HG03565 (cell line): ENCODE results near the gene LMF1.
A peak's percentile ranks its signal among the peaks of the same experiment; 100 is the strongest.

Experiments used
- ATAC-seq: cut with Tn5 transposase; IDR thresholded peaks from one replicate; pipeline ENCODE4 v1.9.1; 2021; ENCODE audit warnings: mild to moderate bottlenecking, moderate library complexity; ENCODE audit not compliant: unreplicated experiment

Gene LMF1

DNA sequence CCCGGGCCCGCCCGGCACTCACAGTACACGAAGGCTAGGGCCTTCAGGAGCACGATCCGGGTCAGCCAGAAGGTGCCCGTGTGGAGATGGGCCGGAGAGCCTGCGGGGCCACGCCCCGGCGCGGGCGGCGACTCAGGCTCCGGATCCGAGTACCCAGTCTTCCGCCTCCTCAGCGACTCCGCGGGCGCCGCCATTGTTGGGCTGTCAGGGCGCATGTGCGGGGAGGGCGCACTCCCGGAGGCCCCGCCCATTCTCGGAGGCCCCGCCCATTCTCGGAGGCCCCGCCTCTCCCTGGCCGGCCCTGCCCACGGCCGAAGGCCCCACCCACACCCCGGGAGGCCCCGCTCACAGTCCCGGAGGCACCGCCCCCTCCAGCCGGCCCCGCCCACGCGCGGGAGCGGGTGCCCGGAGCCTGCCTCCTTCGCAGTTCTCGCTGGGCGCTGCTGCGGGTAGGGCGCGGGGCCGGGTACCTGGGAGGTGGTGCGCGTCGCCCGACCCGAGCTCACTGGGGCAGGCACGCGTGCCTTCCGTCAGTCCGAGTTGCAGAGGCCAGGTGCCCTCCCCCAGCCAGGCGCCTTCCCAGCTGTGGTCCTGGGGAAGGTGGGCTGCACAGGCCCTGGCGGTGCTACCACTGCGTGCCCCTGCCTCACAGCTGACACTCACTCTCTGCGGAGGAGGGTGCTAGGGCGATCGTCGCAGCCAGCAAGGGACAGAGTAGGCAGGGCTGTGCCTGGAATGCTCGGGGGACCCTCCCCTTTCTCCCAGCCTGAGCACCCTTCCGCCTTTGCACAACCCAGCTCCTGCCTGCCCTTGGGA lies at the start of gene LMF1:
Gene LMF1 (minus strand): TSS at position 219 of the 816 bp plus-strand sequence. CDS start 4 bp downstream, at position 215.
- ATAC-seq = peak; percentile 70

DNA sequence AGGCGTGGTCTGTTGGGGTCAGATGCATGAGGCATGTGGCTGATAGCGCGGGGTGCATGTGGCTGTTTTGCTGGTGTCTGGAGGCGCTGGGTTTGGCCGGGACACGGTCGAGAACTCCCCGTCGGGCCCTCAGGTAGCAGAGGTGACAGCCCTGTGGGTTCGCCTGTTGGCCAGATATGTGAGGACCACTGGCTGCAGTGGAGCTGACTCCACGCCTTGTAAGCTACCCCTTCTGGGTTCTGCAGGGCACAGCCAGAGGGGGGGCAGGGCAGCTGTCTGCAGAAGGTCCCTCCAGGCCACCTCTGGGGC lies 49.3 kb upstream of the LMF1 start:
- no peak for ATAC-seq

DNA sequence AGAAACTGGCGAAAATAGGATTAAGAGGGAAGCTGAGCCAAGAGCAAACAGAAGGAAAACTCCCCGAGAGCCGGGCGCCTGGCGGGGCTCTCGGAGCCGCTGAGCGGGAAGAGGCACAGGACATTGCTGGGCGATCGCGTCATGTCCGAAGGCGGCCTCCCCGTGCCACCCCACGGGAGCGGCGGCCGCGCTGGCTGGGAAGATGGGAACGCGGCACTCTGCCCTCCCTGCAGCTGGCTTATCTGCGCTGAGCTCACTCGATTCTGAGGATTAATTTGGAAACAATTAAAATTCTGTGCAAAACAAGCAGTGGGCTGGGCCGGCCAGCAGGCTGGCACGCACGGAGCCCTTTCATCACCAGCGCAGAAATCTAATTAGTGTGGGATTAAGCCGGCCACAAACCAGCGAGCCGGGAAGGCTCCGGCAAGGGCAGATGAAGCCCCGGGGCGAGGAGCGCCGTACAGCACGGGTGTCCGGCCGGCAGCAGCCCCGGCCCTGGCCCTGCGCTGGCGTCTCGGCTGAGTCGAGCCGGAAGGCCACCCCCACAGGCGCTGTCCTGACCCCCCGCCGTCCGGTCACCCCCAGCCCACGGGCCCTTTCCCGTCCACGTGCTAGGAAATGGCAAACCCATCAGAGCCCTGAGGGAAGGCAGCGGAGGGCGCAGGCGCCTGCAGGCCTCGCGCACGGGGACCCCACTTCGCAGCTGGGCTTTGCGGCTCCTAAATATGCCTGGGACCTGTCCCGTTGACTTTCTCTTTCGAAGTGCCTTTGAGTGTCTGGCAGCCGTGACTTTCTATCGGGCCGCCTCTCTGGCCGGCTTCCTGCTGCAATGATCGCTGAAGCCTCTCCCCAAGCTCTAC lies 48.7 kb upstream of the LMF1 start:
- ATAC-seq = no peak

DNA sequence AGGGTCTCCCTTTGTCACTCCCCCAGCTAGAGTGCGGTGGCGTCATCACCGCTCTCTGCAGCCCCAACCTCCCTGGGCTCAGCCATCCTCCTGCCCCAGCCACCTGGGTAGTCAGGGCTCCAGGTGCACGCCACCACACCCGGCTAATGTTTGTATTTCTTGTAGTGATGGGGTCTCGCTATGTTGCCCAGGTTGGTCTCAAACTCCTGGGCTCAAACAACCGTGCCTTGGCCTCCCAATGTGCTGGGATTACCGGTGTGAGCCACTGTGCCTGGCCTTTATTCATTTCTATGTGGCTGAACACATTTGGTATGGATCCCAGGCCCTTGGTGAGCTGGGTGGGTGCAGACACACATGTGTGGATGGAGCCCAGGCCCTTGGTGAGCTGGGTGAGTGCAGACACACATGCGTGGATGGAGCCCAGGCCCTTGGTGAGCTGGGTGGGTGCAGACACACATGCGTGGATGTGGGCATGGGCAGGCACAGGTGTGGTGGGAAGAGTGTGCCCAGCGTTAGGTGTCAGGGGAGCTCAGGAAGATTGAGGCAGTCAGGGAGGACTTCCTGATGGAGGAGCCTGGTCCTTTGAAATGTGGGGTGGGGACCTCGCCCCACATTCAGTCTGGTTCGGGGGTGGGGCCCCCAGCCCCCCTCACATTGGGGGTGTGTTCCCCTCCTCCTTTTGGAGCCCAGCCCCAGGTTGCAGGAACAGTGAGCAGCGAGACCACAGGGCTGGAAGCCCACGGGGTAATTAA lies 47.8 kb upstream of the LMF1 start:
- no peak for ATAC-seq

GRCh38 chr16:1014771-1015495 lies 44.1 kb upstream of the LMF1 start:
- no peak for ATAC-seq

- no peak for ATAC-seq
These were observed 43.4 kb upstream of the LMF1 start for GRCh38 chr16:1014221-1014620.

DNA sequence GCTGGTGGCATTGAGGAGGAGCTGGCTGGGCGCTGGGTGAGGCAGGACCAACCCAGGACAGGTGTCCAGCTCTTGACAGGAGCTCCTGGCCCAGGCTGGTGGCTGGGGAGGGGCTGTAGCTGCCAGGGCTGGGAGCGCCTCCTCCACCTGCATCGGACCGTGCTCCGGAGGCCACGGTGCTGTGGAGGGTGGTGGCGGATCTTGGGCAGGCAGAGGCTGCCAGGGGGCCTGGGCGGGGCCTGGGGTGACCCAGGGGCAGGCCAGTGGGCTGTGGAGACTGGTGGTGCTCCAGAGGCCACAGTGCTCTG lies 42.8 kb upstream of the LMF1 start:
- ATAC-seq = no peak

DNA sequence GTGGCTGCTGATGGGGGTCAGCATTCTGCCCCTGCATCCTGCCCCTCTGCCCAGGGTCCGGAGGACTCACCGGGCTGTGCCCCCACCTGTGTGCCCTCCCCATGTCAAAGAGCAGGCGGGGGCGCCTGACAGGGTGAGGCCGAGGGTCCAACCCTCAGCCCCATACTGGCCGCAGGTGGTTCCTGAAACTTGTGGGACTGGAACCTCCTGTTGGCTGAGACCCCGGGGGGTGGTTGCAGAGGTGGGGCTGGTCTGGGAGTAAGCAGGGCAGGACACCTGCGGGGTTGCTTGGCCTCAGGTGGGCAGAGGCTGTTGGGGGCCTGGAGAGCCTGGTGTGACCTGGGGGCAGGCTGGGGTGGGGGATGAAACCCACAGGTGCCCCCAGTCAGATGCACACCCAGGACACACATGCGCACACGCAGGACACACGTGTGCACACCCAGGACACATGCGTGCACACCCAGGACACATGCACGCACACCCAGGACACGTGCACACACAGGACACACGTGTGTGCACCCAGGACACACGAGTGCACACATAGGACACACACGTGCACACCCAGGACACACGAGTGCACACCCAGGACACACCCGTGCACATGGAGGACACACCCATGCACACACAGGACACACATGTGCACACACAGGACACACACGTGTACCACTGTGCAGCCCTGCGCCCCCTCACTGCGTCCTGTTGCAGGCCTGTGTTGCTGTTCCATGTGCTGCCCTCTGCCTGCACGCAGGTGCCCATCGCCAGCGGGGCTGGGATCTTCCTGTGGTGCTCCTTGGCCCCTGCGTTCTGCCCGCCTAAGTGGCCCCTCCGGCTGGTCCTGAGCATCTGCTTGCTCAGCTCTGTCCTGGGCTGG lies 42.2 kb upstream of the LMF1 start:
- ATAC-seq = no peak

GRCh38 chr16:1012135-1012534 lies 41.4 kb upstream of the LMF1 start:
- ATAC-seq = no peak

GRCh38 chr16:1011316-1012082 lies 40.7 kb upstream of the LMF1 start:
- no peak for ATAC-seq

DNA sequence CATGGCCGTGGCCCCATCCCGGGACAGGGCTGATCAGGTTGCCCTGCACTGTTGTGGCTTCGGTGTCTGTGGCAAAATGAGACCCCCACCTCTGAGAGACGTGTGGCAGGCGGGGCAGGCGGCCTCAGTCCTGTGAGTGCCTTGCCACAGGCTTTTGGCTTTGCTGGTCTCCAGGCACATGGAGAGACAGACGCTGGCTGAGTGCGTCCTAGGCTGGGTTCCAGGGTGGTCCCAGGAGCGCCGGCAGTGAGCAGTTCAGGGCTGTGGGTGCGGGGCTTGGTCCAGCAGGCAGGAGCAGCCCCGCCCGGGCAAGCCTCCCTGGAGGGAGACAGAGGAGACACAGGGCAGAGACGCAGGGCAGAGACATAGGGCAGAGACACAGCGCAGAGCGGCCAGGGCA lies 40.0 kb upstream of the LMF1 start:
- no peak for ATAC-seq

DNA sequence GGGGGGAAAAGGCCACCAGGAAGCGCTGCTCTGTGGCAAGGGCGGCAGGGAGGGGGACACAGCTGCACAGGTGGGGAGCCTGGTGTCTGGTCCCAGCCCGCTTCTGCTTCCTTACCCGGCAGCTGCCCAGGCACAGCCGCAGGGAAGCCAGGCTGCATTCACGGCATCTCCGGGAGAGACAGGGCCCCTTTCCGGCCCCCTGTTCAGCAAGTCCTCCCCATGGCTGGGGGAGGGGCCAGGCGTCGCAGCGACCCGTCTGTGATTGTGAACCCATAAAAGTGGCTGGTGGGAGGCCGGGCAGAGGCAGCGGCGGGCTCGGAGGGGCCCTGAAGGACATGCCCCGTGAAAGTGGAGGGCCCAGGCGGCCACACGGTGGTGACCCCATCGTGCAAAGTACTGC lies 39.5 kb upstream of the LMF1 start:
- ATAC-seq = no peak

DNA sequence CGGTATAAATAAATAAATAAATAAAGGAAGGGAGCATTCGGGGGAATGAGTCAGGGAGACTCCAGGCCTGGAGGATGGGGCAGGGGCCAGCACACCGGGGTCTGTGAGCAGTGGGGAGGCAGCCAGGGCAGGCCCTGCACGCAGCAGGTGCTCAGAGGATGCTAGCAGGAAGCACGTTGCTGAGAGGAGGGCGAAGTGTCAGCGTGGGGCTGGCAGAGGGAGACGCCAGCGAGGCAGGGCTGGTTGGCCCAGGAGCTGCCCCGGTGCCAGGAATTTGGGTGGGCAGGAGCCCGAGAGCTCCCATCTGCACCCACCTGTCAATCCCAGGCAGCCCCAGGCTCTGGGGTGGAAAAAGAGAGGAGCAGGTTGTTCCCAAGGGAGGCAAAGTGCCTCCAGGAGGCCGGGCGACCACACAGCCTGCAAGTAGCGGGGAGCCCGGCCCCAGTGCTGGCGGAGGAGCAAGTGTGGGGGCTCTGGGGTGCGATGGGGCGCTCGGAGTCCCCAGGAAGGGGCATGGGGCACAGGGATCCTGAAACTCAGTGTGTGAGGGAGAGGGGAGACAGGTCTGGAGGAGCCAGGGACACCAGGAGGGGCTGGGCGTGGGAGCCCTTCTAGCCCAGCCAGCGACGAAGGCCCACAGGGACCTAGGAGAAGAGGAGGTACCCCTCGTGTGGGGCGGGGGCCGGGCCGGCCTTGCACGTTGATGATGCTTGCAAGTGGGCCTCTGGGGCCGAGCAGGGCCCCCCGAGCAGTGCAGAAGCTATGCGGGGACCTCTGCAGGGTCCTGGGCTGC lies 38.8 kb upstream of the LMF1 start:
- ATAC-seq = no peak

DNA sequence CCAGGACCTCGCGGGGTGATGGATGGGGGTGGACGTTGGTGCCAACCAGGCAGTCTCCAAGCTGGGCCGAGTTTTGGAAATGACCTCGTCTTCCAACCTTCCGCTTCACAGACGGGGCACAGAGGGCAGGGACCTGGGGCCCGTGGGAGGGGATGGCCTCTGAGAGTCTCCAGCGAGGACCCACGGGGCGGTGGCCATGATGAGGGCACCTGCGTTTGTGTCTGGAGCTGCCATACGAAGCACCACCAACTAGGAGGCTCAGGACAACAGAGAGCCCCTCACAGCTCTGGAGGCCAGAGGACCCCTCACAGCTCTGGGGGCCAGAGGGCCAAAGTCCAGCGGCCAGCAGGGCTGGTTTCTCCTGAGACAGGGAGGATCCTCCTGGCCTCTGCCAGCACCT lies 37.3 kb upstream of the LMF1 start:
- no peak for ATAC-seq

DNA sequence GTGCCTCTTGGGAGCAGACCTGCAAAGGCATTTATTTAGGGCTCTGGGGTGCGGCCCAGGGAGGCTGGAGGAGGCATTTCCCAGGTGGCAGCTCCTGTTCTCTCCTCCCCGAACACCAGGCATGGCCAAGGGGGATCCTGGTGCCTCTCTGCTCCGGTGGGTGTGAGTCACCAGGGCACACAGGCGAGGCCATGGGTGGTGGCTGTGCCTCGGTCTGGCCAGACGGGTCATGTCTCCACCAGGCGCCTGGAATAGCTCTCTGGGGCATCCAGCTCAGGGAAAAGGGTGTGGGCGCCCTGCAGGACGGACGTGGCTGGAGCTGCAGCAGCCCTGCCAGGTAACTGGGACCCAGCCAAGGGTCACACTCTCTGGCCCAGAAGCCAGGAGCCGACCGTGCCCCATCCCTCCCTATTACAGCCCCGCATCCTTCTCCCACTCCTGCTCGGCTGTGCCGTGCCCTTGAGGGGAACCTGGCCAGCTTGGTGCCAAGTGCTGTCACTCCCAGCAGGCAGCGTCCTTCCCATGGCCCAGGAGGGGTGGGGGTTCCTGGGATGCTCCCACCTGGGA lies 36.6 kb upstream of the LMF1 start:
- no peak for ATAC-seq

- ATAC-seq = no peak
These were observed 36.0 kb upstream of the LMF1 start for GRCh38 chr16:1006781-1007180.

GRCh38 chr16:1005286-1005685 lies 34.5 kb upstream of the LMF1 start:
- no peak for ATAC-seq
